Lower leg skin (tissue), 3 donors: ENCODE measurements around the gene A2M.

Experiments used
- POLR2A ChIP-seq, 2 donors: fragments of 450-650 bp; IDR thresholded peaks; one replicate each; pipeline ENCODE4 v1.6.1; 2016 to 2017; ENCODE audit warnings: antibody characterized with exemption in 2 of 2, mild to moderate bottlenecking in 1 of 2, moderate library complexity in 1 of 2
- TF ChIP-seq, protein P1 (sequence below), 3 donors: fragments of 450-650 bp; IDR thresholded peaks; one replicate each; pipeline ENCODE4 v1.5.1; 2016; ENCODE audit warnings: antibody characterized with exemption in 3 of 3, mild to moderate bottlenecking in 3 of 3, moderate library complexity in 2 of 3

- TF ChIP-seq POLR2A (IDR thresholded peaks at IDR 0.05) = no peak
- TF ChIP-seq, protein P1, sequence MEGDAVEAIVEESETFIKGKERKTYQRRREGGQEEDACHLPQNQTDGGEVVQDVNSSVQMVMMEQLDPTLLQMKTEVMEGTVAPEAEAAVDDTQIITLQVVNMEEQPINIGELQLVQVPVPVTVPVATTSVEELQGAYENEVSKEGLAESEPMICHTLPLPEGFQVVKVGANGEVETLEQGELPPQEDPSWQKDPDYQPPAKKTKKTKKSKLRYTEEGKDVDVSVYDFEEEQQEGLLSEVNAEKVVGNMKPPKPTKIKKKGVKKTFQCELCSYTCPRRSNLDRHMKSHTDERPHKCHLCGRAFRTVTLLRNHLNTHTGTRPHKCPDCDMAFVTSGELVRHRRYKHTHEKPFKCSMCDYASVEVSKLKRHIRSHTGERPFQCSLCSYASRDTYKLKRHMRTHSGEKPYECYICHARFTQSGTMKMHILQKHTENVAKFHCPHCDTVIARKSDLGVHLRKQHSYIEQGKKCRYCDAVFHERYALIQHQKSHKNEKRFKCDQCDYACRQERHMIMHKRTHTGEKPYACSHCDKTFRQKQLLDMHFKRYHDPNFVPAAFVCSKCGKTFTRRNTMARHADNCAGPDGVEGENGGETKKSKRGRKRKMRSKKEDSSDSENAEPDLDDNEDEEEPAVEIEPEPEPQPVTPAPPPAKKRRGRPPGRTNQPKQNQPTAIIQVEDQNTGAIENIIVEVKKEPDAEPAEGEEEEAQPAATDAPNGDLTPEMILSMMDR (IDR thresholded peaks at IDR 0.05) = no peak
These were observed 8.2 kb downstream of the A2M start for GRCh38 chr12:9107542-9107873.
